ENCODE measurements around the gene TOP3A. TPM values are rescaled to one million over a fixed set of nuclear protein-coding genes. Genes with fewer than 3 reads are reported as not detected.

The TOP3A gene
- total RNA-seq, 1 donor from 2014 or later, result 46.4 TPM

- Mint-ChIP-seq H3K36me3 (ENCODE audit: low read depth) (peaks cover 4% of the 10 kb centered on the region), H3K27me3 (no peaks in the 10 kb centered on the region), H3K27ac (peak overlapping the region; percentile 86), H3K9me3 (no peaks in the 10 kb centered on the region), H3K4me3 (peak overlapping the region; percentile 94), H3K4me1 (peaks cover 9% of the 10 kb centered on the region)
- CTCF ChIA-PET, result no interaction called here
- TF ChIP-seq CTCF (IDR thresholded peaks at IDR 0.05), result no peak
- ATAC-seq (ENCODE audit: low read depth), result no peak
- intact Hi-C loops (cut with micrococcal nuclease), result loop anchor here (5.0 kb wide), 1 partner anchor 556 kb away; the partner anchor contains the start of gene TVP23B
- DNase-seq, result no peak
- POLR2A ChIA-PET, result interaction anchor here (0.6 kb wide), 1 partner anchor 986 kb away, joined by 7 read pairs; no protein-coding TSS in a partner anchor
These were observed 88.4 kb downstream of the TOP3A start for GRCh38 chr17:18226284-18226945.

GRCh38 chr17:18225642-18226283, 89.0 kb downstream of the TOP3A start:
- no peak for ATAC-seq (ENCODE audit: low read depth)
- Mint-ChIP-seq H3K4me1 (peaks cover 9% of the 10 kb centered on the region), H3K9me3 (no peaks in the 10 kb centered on the region), H3K27me3 (no peaks in the 10 kb centered on the region), H3K4me3 (peak overlapping the region; percentile 94), H3K27ac (peak overlapping the region; percentile 86), H3K36me3 (ENCODE audit: low read depth) (peaks cover 4% of the 10 kb centered on the region)
- intact Hi-C loops (cut with micrococcal nuclease), result loop anchor here (1.0 to 5.0 kb wide), 4 partner anchors 35 to 557 kb away; partner anchors contain the start of genes ALKBH5, MIEF2, SMCR8 and TVP23B
- CTCF ChIA-PET, result no interaction called here
- no peak for TF ChIP-seq CTCF (IDR thresholded peaks at IDR 0.05)
- DNase-seq, result no peak
- POLR2A ChIA-PET, result interaction anchor here (0.5 to 1.0 kb wide), 3 partner anchors 42 to 986 kb away, joined by 3 to 7 read pairs (median 4); partner anchors contain the start of gene ALKBH5

- ATAC-seq (ENCODE audit: low read depth), result peak; percentile 98
- intact Hi-C loops (cut with micrococcal nuclease), result loop anchor here (1.0 to 5.0 kb wide), 4 partner anchors 35 to 557 kb away; partner anchors contain the start of genes ALKBH5, MIEF2, SMCR8 and TVP23B
- H3K27ac Mint-ChIP-seq, result peak within 1 kb of the TSS; percentile 86
- no peaks in the 10 kb centered on the region for H3K9me3 Mint-ChIP-seq
- no peak for TF ChIP-seq CTCF (IDR thresholded peaks at IDR 0.05)
- no peaks in the 10 kb centered on the region for H3K27me3 Mint-ChIP-seq
- ChIA-PET CTCF (no interaction called here), POLR2A (interaction anchor here (0.6 to 1.0 kb wide), 2 partner anchors 12 to 42 kb away, joined by 3 read pairs; partner anchors contain the start of gene ALKBH5)
- H3K4me3 Mint-ChIP-seq, result peak within 1 kb of the TSS; percentile 94
- H3K4me1 Mint-ChIP-seq, result peaks cover 9% of the 10 kb centered on the region
- peaks cover 4% of the 10 kb centered on the region for H3K36me3 Mint-ChIP-seq (ENCODE audit: low read depth)
- DNase-seq, result peak; percentile 95
These were observed 89.6 kb downstream of the TOP3A start, which contains the start of gene LLGL1 for GRCh38 chr17:18225121-18225641. Gene LLGL1 (plus strand): TSS chr17:18225635. CDS start chr17:18225683, 48 bp downstream.

GRCh38 chr17:18224387-18225120, 90.2 kb downstream of the TOP3A start:
- Mint-ChIP-seq H3K4me3 (peak overlapping the region; percentile 38), H3K4me1 (peaks cover 9% of the 10 kb centered on the region), H3K27me3 (no peaks in the 10 kb centered on the region), H3K36me3 (ENCODE audit: low read depth) (peaks cover 4% of the 10 kb centered on the region), H3K9me3 (no peaks in the 10 kb centered on the region), H3K27ac (peak overlapping the region; percentile 12)
- CTCF ChIA-PET, result no interaction called here
- POLR2A ChIA-PET, result interaction anchor here (0.6 kb wide), 1 partner anchor 11 kb away, joined by 3 read pairs; no protein-coding TSS in a partner anchor
- no peak for TF ChIP-seq CTCF (IDR thresholded peaks at IDR 0.05)
- ATAC-seq (ENCODE audit: low read depth) (no peak), DNase-seq (no peak)
- intact Hi-C loops (cut with micrococcal nuclease), result loop anchor here (1.0 to 5.0 kb wide), 4 partner anchors 36 to 558 kb away; partner anchors contain the start of genes ALKBH5, MIEF2, SMCR8 and TVP23B

All from activated B cell treated with CpG ODN at 0.5 μM for 24 hours (primary cell).